Measurements from ENCODE around the gene MAP3K2.
"Not testable (repeated sequence)": the region's sequence is repeated elsewhere in the genome, so short reads cannot be mapped to it uniquely, and the experiment has no call there.

The MAP3K2 gene

GRCh38 chr2:127421116-127421800, 33.5 kb upstream of the MAP3K2 start:
- DNase-seq: no peak

GRCh38 chr2:127420039-127420864, 32.5 kb upstream of the MAP3K2 start:
- no peak for DNase-seq

GRCh38 chr2:127419448-127420038, 31.8 kb upstream of the MAP3K2 start:
- DNase-seq: no peak

- no peak for DNase-seq
Measured at GRCh38 chr2:127419112-127419430, 31.3 kb upstream of the MAP3K2 start.

GRCh38 chr2:127418300-127419111, 30.7 kb upstream of the MAP3K2 start, which contains the start of gene PROC:
PROC (plus strand) TSS chr2:127418427; CDS start chr2:127419943, 1,516 bp downstream.
- no peak for DNase-seq

GRCh38 chr2:127417406-127417805, 29.6 kb upstream of the MAP3K2 start:
- DNase-seq: no peak

GRCh38 chr2:127416506-127417001, 28.8 kb upstream of the MAP3K2 start:
- no peak for DNase-seq

- peak; percentile 31 for DNase-seq
Measured at GRCh38 chr2:127415593-127416505, 28.1 kb upstream of the MAP3K2 start.

- DNase-seq: no peak
Measured at GRCh38 chr2:127414638-127415592, 27.1 kb upstream of the MAP3K2 start.

GRCh38 chr2:127413782-127414637, 26.2 kb upstream of the MAP3K2 start:
- no peak for DNase-seq

- DNase-seq: no peak
Measured at GRCh38 chr2:127413200-127413599, 25.4 kb upstream of the MAP3K2 start.

GRCh38 chr2:127411653-127412369, 24.0 kb upstream of the MAP3K2 start:
- DNase-seq: peak; percentile 47

GRCh38 chr2:127410871-127411652, 23.3 kb upstream of the MAP3K2 start:
- no peak for DNase-seq

GRCh38 chr2:127409716-127410115, 21.9 kb upstream of the MAP3K2 start:
- not testable (repeated sequence) for DNase-seq

GRCh38 chr2:127408807-127409099, 21.0 kb upstream of the MAP3K2 start:
- DNase-seq: no peak

GRCh38 chr2:127408004-127408806, 20.4 kb upstream of the MAP3K2 start:
- DNase-seq: peak; percentile 46

GRCh38 chr2:127407661-127408003, 19.9 kb upstream of the MAP3K2 start:
- DNase-seq: no peak

All from GF-D8 (cell line).